GM18867 (cell line): ENCODE measurements around the gene ZNF740.
A peak's percentile ranks its signal among the peaks of the same experiment; 100 is the strongest.
"Not testable (repeated sequence)": the region's sequence is repeated elsewhere in the genome, so short reads cannot be mapped to it uniquely, and the experiment has no call there.

Experiments used
- ATAC-seq: cut with Tn5 transposase; IDR thresholded peaks from one replicate; pipeline ENCODE4 v1.9.1; 2021; ENCODE audit warnings: mild to moderate bottlenecking, moderate library complexity; ENCODE audit not compliant: unreplicated experiment

The ZNF740 gene, protein sequence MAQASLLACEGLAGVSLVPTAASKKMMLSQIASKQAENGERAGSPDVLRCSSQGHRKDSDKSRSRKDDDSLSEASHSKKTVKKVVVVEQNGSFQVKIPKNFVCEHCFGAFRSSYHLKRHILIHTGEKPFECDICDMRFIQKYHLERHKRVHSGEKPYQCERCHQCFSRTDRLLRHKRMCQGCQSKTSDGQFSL

DNA sequence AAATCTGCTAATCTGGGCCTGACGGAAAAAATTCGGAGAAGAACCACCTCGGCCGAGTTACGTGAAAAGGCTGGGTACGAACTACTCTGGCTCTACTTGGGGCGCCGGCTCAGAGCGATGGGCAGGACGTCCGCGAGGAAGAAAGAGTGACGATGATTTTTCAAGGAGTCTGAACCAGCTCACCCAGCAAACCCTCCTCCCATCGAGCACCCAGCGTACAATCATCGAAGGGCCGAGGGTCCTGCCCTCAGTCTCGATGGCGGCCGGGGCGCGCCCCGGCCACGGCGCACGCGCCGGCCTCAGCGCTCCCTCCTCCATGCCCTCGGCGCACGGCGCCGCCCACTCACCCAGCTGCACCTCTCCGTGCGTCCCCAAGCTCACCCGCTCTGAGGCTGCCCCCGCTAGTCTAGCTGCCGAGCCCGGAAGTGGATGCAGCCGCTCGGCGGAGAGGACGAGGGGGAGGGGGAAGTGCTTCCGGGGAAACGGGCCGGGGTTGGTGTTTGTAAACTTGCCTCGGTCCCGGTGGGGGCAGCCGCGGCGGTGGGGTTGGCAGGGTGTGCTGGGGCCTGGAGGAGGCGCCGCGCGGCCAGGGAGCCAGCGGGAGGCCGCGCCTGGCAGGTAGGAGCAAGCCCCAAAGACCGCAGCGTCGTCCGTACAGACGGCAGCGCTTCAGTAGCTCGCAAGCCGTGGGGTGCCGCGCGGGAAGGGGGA, at the start of gene ZNF740, which contains the start of gene CSAD:
ZNF740 (plus strand) TSS at position 503 of the 711 bp plus-strand sequence. CDS start 1,262 bp downstream, outside the sequence.
CSAD (minus strand) TSS at position 706 of the 711 bp plus-strand sequence. CDS start 7,455 bp downstream, outside the sequence.
- ATAC-seq = peak; percentile 91

DNA sequence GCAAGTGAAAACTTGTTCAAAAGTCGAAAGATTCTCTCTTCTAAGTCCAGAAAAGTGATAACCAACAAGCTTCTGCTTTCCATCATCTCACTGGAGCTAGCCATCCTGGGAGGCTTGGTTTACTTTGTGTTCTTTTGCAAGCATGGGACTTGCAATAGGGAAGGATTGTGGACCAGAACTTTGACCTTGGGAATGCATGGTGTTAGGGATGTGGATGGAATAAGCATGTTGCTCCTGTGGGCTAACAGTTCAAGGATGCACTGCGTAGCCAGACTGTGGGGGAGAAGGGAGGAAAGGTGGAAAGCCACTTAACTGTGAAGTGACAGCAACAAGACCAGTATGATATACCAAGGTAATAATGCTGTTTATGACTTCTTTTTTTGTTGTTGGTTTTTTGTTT, 48.7 kb upstream of the ZNF740 start:
- ATAC-seq = no peak

DNA sequence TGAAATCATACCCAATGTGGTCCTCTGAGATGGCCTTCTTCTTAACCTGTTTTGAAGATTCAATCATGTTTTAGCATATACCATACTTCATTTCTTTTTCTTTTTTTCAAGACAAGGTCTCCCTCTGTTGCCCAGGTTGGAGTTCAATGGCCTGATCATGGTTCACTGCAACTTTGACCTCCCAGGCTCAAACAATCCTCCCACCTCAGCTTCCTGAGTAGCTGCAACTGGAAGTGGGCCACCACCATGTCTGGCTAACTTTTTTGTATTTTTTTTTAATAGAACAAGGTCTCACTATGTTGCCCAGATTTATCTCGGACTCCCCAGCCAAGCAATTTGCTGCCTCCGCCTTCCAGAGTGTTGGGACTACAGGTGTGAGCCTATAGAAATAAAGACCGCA, 46.8 kb upstream of the ZNF740 start:
- no peak for ATAC-seq

DNA sequence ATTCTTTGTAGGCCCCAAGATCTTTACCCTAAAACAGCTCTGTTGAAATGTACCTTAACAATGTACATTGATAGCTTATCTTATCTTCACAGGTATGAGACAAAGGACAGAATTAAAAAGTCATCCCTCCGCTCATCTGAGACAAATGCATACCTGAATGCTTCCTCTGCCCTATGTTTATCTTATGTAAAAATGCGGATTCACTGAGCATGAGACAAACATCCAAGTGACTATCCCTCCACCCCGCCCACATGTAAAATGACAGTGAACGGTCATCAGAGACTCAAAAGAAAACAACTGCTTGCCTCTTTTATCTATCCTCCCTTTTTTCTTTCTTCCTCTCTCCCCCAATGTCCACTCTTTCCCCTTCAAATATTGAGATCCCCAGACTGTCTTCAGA, 37.2 kb upstream of the ZNF740 start:
- ATAC-seq = no peak

DNA sequence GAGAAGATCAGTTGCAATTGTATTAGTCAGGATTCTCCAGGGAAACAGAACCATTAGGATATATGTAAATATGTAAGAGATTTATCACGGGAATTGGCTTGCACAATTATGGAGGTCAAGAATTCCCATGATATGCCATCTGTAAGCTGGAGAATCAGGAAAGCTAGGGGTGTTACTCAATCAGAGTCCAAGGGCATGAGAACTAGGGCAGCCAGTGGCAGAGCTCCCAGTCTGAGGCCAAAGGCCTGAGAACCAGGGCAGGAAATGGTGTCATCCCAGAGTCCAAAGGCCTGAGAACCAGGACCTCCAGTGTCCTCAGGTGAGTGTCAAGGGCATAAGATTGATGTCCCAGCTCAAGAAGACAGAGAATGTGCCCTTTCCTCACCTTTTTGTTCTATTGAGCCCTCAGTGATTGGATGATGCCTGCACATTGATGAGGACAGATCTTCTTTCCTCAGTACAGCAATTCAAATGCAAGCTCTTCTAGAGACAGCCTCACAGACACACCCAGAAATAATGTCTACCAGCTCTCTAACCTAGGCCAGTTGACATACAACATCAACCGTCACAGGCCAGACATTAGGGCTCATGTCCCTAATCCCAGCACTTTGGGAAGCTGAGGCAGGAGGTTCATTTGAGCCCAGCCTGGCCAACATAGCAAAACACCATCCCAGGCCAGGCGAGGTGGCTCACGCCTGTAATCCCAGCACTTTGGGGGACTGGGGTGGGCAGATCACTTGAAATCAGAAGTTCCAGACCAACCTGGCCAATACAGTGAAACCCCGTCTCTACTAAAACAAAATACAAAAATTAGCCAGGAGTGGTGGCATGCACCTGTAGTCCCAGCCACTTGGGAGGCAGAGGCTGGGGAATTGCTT, 34.9 kb upstream of the ZNF740 start:
- no peak for ATAC-seq

DNA sequence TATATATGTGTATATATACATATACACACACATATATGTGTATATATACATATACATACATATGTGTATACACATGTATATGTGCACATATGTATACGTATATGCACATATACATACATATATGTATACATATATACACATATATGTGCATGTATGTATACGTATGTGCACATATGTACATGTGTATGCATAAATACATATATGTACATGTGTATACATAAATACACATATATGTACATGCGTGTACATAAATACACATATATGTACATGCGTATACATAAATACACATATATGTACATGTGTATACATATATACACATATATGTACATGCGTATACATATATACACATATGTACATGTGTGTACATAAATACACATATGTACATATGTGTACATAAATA, 33.3 kb upstream of the ZNF740 start:
- no peak for ATAC-seq

DNA sequence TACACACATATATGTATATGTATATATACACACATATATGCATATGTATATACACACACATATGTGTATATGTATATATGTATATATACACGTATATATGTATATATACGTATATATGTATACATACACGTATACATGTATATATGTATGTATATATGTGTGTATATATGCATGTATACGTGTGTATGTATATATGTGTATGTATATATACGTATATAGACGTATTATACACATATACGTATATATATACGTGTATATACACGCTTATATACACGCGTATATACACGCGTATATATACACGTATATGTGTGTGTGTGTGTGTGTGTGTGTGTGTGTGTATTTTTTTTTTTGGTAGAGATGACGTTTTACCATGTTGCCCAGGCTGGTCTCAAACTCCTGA, 32.9 kb upstream of the ZNF740 start:
- no peak for ATAC-seq

DNA sequence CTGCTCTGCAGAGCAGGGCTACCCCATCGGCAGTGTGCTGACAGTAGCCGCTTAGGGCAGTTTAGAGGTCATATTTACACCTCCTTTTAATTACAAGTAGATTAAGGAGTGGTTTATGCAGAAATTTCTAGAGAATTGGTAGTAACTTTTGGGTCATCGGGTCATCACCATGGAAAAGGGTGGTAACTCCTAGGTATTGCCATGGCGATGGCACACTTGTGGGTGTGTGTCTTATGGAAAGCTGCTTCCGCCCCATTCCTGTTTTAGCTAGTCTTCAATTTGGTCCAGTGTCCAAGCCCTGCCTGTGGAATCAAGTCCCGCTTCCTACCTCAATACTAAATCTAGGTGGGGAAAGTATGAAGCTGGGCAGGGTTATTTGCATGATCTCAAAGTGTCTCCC, 29.5 kb upstream of the ZNF740 start:
- no peak for ATAC-seq

DNA sequence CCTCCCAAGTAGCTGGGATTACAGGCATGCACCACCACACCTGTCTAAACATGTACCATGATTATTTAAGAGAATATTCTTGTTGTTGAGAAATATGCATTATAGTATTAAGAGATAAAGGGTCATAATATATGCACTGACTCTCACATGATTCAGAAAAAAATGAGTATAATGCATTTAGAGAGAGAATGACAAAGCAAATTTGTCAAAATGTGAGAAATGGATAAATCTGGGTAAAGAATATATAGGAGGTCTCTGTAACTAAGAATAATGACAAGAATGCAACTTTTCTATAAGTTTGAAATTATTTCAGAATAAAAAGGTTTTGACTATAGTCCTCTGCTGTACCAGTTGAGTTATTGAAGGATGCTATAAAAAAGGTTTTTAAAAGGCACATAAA, 28.1 kb upstream of the ZNF740 start:
- ATAC-seq = no peak

DNA sequence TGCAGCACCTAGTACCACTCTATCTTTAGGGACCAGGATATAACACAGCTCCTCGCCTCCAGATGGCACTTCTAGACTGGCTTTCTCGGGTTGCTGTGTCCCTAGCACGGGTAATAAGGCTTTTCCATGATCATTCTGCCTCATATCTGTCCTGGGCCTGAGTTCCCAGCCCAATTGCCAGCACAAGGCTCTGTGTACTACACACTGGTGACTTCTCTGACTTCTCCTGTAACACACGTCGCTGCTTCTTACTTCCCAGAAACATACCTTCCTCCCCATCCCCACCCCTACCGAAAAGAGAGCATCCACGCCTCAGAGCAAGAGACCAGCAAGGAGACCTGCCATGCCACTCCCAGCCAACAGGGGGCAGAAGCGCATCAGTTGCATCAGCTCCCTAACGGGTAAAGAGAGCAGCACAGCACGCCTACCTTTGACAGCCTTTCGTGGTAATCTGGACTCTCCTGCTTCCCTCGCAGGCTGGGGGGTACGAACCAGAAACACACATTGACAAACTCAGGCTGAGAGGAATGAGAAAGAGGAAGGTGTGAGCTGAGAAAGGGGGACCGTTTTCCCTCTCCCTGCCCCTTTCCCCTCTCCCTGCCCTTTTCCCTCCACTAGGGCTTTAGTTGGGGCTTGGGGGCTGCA, 21.2 kb upstream of the ZNF740 start:
- ATAC-seq = peak; percentile 71

DNA sequence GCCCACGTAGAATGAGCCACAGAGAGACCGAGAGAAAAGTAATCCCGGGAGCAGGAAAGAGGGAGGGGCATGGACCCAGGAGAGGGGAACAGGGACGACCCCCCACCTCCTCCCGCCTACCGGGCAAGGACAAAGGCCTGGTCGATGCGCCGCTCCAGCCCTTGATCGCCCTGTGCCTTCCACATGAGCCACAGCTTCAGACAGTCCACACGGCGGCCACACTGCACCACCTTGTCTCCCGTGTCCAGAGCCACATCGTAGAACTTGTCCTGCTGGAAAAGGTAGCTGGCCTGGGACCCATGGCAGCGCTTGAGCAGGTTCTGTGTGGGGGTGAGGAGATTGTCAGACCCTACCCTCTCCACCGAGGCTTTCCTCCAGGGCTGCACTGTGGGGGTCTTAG, 20.5 kb upstream of the ZNF740 start:
- ATAC-seq = no peak

DNA sequence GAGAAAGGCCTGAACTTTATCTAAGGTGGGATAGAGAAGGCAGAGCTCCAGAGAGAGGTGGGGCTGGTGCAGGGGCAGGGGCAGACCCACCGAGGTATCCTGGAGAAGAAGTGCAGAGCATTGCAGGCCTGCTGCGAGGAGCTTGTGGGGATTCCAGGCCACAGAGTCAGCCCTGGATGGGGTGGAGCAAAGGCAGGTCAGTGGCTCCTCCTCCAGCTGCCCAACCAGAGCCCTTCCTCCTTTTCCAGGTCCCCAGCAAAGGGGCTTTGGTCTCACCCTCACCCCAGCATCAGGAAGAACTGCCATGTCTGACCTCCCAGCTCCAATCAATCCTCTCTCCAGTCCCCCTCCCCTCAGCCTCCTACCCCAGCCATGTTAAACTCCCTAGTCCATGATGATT, 19.8 kb upstream of the ZNF740 start:
- no peak for ATAC-seq

DNA sequence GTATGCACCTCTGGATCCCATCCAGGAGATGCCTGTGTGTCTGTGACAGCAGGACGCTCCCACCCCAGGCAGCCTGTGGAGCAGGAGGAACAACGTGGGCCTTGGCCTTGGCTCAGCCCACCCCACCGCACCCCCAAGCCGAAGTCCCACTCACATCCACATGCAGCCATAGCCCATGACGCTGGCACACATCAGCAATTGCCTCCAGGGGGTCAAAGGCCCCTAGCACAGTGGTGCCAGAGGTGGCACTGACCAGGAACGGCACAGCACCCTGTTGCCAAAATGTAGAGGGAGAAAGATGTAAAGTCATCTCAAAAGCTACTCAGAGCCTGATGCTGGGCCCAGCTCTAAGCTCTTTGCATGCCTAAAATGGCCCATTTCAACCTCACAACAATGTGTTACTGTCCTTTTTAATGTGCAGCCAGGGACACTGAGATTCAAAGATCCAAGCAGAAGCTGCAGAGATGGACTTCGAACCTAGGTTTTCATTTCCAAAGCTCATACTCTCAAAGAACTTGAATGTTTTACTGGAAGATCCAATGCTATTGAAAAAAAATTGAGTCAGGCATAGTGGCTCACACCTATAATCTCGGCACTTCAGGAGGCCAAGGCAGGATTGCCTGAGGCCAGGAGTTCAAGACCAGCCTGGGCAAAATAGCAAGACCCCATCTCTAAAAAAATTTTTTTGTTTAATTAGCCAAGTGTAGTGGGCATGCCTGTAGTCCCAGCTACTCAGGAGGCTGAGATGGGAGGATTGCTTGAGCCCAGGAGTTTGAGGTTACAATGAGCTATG, 19.2 kb upstream of the ZNF740 start:
- ATAC-seq = no peak

DNA sequence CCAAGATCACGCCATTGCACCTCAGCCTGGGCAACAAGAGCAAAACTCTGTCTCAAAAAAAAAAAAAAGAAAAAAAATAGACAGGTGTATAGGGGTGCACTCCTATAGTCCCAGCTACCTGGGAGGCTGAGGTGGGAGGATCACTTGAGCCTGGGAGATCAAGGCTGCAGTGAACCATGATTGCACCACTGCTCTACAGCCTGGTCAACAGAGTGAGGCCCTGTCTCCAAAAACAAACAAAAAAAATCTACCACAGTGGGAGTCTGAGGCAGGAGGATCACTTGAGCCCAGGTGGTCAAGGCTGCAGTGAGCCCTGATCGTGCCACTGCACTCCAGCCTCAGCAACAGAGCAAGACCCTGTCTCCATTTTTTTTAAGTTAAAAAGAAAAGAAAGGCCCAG, 17.5 kb upstream of the ZNF740 start:
- not testable (repeated sequence) for ATAC-seq

DNA sequence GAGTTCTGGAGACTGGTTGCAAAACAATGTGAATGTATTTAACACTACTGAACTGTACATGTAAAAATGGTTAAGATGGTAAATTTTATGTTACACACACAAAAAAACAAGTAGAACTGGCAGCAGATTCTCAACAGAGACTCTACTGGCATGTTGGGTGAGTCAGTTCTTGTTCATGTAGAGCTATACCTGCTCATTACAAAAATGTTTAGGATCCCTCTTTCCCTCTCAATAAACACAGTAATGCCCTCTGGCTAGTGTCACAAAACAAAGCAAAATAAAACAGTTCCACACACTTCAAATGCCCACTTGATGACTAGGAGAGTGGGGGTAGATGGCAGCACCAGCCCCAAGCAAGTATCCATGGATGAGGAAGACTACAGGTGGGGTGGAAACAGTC, 13.7 kb upstream of the ZNF740 start:
- no peak for ATAC-seq

DNA sequence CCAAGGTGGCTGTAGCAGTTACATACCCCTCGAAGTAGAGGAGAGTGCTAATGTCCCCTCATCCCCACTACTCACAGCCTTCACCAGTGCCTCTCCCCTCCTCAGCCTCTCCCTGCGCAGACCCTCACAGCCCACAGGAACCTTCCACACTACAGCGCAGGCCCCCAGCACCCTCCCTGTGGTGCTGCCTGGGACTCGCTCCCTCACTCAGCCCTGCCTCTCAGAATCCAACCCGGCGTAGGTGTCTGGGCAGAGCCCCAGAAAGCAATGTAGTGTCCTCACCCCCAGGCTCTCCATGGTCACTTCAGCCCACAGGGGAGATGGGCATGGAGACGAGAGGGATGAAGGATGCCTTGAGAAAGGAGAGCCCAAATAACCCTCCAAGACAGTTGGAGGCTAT, 10.9 kb upstream of the ZNF740 start:
- ATAC-seq = no peak

DNA sequence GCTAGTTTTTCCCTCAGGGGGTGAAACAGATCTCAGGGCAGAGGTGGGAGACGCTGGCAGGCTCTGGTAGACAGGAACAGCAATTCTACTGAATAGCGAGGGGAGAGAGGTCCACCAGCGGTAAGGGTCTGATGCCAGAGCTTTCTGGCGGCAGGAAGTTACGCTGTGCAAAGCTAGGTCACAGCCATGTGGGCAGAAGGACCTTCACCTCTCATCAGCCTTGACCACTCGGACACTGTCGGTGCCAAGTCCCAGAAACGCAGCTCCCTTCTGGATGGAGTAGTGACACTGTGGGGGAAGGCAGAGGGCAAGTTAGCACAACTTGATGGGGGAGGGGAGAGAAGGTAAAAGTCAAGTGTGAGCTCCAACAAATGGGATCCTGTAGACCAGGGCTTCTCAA, 10.3 kb upstream of the ZNF740 start:
- no peak for ATAC-seq

DNA sequence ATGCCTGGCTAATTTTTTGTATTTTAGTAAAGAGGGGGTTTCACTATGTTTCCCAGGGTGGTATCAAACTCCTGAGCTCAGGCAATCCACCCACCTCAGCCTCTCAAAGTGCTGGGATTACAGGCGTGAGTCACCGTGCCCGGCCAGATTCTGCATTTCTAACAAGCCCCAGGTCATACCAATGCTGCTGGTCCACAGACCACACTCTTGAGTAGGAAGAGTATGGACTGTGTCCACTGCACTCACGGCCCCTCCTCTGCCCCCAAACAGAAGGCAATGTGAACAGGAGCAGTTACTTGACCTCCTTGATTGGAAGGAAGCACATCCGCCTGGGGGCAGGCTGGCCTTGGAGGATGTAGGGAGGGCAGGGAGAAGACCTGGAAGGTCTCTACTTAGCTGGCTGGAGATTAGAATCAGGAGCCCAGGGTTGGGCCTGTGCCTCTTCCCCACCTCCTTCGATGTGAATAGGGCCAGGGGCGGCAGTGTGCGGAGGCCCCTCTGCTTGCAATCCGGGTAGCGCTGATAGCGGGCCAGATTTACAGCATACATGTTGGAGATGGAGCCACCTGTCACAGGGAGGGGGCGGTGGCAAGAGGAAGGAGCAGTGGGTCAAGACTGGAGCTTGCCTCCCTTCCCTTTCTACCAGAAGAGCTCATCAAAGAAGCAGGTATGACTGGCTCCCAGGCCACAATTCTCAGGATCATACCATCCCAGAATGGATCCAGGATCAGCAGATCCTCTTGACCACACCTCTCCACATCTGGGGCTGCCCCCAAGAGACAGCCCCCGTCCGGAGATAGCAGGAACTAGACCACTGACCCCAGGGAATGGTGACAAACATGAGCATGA, 9.4 kb upstream of the ZNF740 start:
- no peak for ATAC-seq

DNA sequence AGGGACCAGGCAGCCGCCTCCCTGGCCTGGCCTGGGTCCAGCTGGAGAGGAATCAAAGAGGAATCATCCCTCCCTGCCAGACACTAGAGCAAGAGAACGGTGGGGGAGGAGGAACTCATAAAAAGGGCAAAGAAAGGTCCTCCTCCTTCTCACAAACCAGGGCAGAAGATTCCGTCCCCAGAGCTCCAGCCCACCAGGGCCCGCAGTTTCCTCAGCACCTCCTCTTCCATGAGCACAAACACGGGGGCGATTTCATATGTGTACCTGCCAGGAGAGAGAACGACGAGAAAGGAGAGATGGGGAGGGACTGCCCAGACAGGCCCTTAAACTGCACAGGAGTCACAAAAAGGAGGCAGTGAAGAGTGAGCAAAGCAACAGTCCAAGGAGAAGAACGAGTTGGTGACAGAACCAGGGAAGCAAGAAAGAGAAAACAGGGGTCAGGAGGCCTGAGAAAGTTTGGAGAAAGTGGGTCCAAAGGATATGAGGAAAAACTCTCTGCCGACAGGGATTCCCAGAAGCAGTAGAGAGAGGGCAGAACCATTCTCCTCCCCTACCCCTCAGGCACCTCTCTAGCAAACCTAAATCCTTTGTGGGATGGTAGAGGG, 8.7 kb upstream of the ZNF740 start:
- no peak for ATAC-seq
